HEK293T (cell line): Measurements from ENCODE around the gene ZNF512.

ENCODE experiments used
- CTCF ChIA-PET: fragments of 350-600 bp; formaldehyde crosslinking; extraction: SDS; loops from one replicate; lab custom pipeline; 2021; ENCODE audit warnings: antibody characterized with exemption, inconsistent platforms; lab: Yijun Ruan, JAX
- POLR2A ChIA-PET: fragments of 350-600 bp; formaldehyde crosslinking; extraction: SDS; loops from one replicate; lab custom pipeline; 2020; ENCODE audit warnings: antibody characterized with exemption, inconsistent platforms; lab: Yijun Ruan, JAX
- DNase-seq: peaks from one replicate; pipeline ENCODE4 v3.0.0; 2012; ENCODE audit warnings: mixed read lengths; ENCODE audit errors: extremely low spot score
- ARNT ChIP-seq: fragments of 450-650 bp; IDR thresholded peaks from 2 replicates; pipeline ENCODE4 v1.6.1; 2017; ENCODE audit warnings: mild to moderate bottlenecking
- BHLHE40 ChIP-seq: fragments of 450-650 bp; IDR thresholded peaks from 2 replicates; pipeline ENCODE4 v1.6.1; 2016; ENCODE audit warnings: mild to moderate bottlenecking, moderate library complexity, borderline replicate concordance
- CTBP1 ChIP-seq: fragments of 450-650 bp; IDR thresholded peaks from 2 replicates; pipeline ENCODE4 v1.6.1; 2016; ENCODE audit warnings: borderline replicate concordance
- ELF4 ChIP-seq: fragments of 450-650 bp; IDR thresholded peaks from 2 replicates; pipeline ENCODE4 v1.6.1; 2017; ENCODE audit warnings: antibody characterized with exemption
- FOXA1 ChIP-seq: fragments of 450-650 bp; IDR thresholded peaks from 2 replicates; pipeline ENCODE4 v1.6.1; 2016; ENCODE audit warnings: mild to moderate bottlenecking
- FOXK2 ChIP-seq: fragments of 450-650 bp; IDR thresholded peaks from 2 replicates; pipeline ENCODE4 v1.6.1; 2016; ENCODE audit warnings: mild to moderate bottlenecking
- FOXM1 ChIP-seq: fragments of 450-650 bp; IDR thresholded peaks from 2 replicates; pipeline ENCODE4 v1.6.1; 2017; ENCODE audit warnings: mild to moderate bottlenecking, borderline replicate concordance
- HDGF ChIP-seq: fragments of 450-650 bp; IDR thresholded peaks from 2 replicates; pipeline ENCODE4 v1.6.1; 2017; ENCODE audit warnings: antibody characterized with exemption, borderline replicate concordance
- L3MBTL2 ChIP-seq: fragments of 450-650 bp; conservative IDR thresholded peaks from 2 replicates; pipeline ENCODE4 v1.6.1; 2016; ENCODE audit warnings: mild to moderate bottlenecking
- LEF1 ChIP-seq: fragments of 450-650 bp; IDR thresholded peaks from 2 replicates; pipeline ENCODE4 v1.6.1; 2017; ENCODE audit warnings: mild to moderate bottlenecking, borderline replicate concordance
- NFRKB ChIP-seq: fragments of 450-650 bp; IDR thresholded peaks from 2 replicates; pipeline ENCODE4 v1.6.1; 2016; ENCODE audit warnings: mild to moderate bottlenecking, moderate library complexity
- PKNOX1 ChIP-seq: fragments of 450-650 bp; IDR thresholded peaks from 2 replicates; pipeline ENCODE4 v1.6.1; 2016
- SP1 ChIP-seq: fragments of 450-650 bp; IDR thresholded peaks from 2 replicates; pipeline ENCODE4 v1.6.1; 2017
- SUZ12 ChIP-seq: fragments of 450-650 bp; IDR thresholded peaks from 2 replicates; pipeline ENCODE4 v1.6.1; 2016; ENCODE audit warnings: mild to moderate bottlenecking
- TARDBP ChIP-seq: fragments of 450-650 bp; IDR thresholded peaks from 2 replicates; pipeline ENCODE4 v1.6.1; 2016
- ZNF384 ChIP-seq: fragments of 450-650 bp; IDR thresholded peaks from 2 replicates; pipeline ENCODE4 v1.6.1; 2016

The ZNF512 gene

GRCh38 chr2:27571197-27571596 lies 11.6 kb upstream of the ZNF512 start:
- ChIA-PET POLR2A (interaction anchor here (1.7 kb wide), 1 partner anchor 15 kb away, joined by 3 read pairs; no protein-coding TSS in a partner anchor), CTCF (no interaction called here)
- DNase-seq = no peak
- TF ChIP-seq TARDBP (no peak), L3MBTL2 (no peak), CTBP1 (no peak), NFRKB (no peak), FOXK2 (no peak), FOXM1 (no peak)

- no peak for TF ChIP-seq NFRKB
- no peak for TF ChIP-seq SP1
- TF ChIP-seq PKNOX1 = no peak
- no peak for TF ChIP-seq BHLHE40
- TF ChIP-seq FOXA1 = no peak
- no peak for TF ChIP-seq SUZ12
- no peak for TF ChIP-seq LEF1
- TF ChIP-seq ZNF384 = no peak
- no peak for TF ChIP-seq FOXM1
- CTCF ChIA-PET = no interaction called here
- no peak for DNase-seq
- POLR2A ChIA-PET = no interaction called here
Observed at GRCh38 chr2:27571681-27572080, 11.2 kb upstream of the ZNF512 start.

GRCh38 chr2:27572439-27572838 lies 10.4 kb upstream of the ZNF512 start:
- ChIA-PET CTCF (no interaction called here), POLR2A (no interaction called here)
- no peak for DNase-seq
- no peak for TF ChIP-seq ZNF384
- TF ChIP-seq SP1 = no peak
- TF ChIP-seq L3MBTL2 = no peak
- no peak for TF ChIP-seq FOXA1
- no peak for TF ChIP-seq FOXK2
- TF ChIP-seq ARNT = no peak
- TF ChIP-seq HDGF = no peak
- no peak for TF ChIP-seq FOXM1
- no peak for TF ChIP-seq BHLHE40
- TF ChIP-seq ELF4 = no peak
- no peak for TF ChIP-seq NFRKB
- TF ChIP-seq SUZ12 = no peak

- POLR2A ChIA-PET = no interaction called here
- DNase-seq = no peak
- TF ChIP-seq SUZ12 (no peak), FOXM1 (no peak), CTBP1 (no peak), L3MBTL2 (no peak), ARNT (no peak), ELF4 (no peak), ZNF384 (no peak), PKNOX1 (no peak), LEF1 (no peak), BHLHE40 (no peak), FOXK2 (no peak), SP1 (no peak), HDGF (no peak)
- CTCF ChIA-PET = no interaction called here
Observed at GRCh38 chr2:27572998-27573429, 9.8 kb upstream of the ZNF512 start.

- no peak for TF ChIP-seq PKNOX1
- CTCF ChIA-PET = no interaction called here
- DNase-seq = no peak
- POLR2A ChIA-PET = interaction anchor here (1.4 kb wide), 1 partner anchor 9 kb away, joined by 6 read pairs; the partner anchor contains the start of gene ZNF512
Observed at GRCh38 chr2:27573452-27573851, 9.4 kb upstream of the ZNF512 start.

GRCh38 chr2:27581417-27582128 lies 1.3 kb upstream of the ZNF512 start:
- ChIA-PET CTCF (no interaction called here), POLR2A (no interaction called here)
- no peak for DNase-seq
- TF ChIP-seq ARNT (no peak), FOXM1 (no peak), NFRKB (no peak), SP1 (no peak), CTBP1 (no peak), SUZ12 (no peak), PKNOX1 (no peak), HDGF (no peak), LEF1 (no peak), ZNF384 (no peak), FOXK2 (no peak), BHLHE40 (no peak), FOXA1 (no peak), L3MBTL2 (no peak), ELF4 (no peak), TARDBP (no peak)
